Activated CD8-positive, alpha-beta memory T cell treated with anti-CD3 and anti-CD28 coated beads for 1 hour (primary cell): ENCODE results near the gene AMIGO2.
"Not testable (repeated sequence)": the region's sequence is repeated elsewhere in the genome, so short reads cannot be mapped to it uniquely, and the experiment has no call there.

Experiments
- DNase-seq, 2 donors: peaks; one replicate each; pipeline ENCODE4 v3.0.0-alpha.2; 2020; ENCODE audit warnings: low read depth in 1 of 2; ENCODE audit errors: extremely low read depth in 1 of 2

AMIGO2 gene

DNA sequence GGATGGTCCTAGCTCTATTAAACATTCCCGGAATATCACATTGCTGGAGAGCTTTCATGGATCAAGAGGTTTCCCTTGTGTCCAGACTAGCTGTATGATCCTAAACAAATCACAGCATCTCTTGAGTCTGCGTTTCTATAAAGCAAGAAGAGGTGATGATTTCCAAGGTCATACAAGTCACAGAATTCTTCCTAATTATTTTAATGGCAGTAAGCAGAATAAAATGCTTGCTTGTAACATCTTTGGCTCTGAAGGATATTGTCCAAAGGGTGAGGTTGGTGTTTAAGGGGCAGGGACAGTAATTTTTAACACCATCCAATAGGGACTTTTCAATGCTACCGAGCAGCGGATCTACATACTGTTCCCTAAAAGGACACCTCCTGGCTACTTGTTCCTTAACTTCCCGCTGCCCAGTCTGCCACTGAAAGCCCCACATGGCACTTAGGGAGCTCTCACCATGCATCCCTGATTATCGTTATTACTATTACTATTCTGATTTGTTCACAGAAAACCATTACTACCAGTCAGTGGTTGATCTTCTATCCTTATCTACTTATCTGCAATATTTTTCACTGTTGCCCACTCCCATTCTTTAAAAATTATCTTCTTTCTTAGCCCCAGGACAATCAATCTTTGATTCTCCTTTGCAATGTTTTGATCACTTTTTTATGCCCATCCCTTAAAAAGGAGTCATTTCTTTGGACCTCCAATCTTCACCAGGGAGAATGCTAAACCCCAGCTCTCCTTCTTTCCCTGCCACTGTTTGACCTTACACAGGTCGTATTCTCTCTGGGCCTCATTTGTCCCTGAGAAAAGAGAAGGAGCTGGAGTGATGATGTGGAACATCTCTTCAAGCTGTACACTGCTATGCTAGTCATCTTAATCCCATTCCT is 4.3 kb downstream of the AMIGO2 start:
- DNase-seq: no peak

GRCh38 chr12:47074757-47075156 is 5.0 kb downstream of the AMIGO2 start:
- DNase-seq: no peak

DNA sequence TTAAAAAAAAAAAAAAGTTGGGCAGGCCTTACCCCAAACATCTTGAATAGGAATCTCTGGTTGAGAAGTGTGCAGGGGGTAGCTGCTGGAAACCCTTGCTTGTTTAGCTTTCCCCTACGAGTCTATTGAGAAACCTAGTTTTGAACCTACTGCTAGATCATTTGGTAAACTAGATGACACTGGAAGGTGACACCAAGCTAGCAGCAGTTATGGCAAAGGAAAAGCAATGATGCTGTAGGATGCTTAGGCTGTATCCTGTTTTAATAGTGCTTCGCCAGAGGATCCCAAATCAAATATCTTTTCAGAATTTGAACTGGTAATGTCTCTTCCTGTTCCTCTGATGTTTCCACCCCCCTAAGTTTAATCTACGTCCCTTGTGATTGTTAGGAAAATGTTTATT is 5.8 kb downstream of the AMIGO2 start:
- DNase-seq: no peak

- no peak for DNase-seq
Measured at GRCh38 chr12:47071241-47071852, 8.4 kb downstream of the AMIGO2 start.

GRCh38 chr12:47070310-47070709 is 9.4 kb downstream of the AMIGO2 start:
- no peak for DNase-seq

GRCh38 chr12:47068539-47068938 is 11.2 kb downstream of the AMIGO2 start:
- DNase-seq: no peak

GRCh38 chr12:47067771-47068431 is 11.9 kb downstream of the AMIGO2 start:
- no peak for DNase-seq

- DNase-seq: no peak
Measured at GRCh38 chr12:47067176-47067575, 12.6 kb downstream of the AMIGO2 start.

DNA sequence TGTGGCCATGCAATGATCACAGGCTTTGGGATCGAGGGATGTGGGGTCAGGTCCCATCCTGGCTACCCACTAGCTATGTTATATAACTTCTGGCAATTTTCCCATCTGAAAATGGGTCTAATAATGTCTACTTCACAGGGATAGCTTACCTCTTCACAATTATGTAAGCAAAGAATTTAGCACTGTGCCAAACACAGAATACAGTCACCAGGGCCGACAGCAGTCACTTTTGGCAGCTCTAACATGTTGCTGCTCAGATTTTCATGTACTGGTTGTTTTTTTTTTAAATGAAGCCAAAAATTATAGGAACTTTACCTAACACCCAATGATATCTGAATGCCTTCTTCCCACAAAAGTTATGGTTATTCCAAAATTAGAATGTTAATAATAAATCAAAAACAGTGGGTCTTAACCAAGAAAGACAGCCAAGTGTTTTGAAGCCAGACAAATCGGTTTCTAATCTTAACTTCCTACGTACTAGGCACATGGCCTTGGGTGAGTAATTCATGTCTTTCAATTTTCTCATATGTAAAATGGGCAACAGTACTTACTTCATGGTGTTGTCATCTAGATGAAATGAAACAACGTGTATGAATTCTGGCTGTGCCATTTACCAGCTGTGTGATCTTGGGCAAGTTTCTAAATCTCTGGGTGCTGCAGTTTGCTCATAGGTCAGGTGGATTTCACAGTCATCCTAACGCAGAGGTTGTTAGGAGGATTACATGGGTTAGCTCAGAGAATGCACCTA is 13.3 kb downstream of the AMIGO2 start:
- DNase-seq: no peak

- no peak for DNase-seq
Measured at GRCh38 chr12:47065546-47065945, 14.2 kb downstream of the AMIGO2 start.

DNA sequence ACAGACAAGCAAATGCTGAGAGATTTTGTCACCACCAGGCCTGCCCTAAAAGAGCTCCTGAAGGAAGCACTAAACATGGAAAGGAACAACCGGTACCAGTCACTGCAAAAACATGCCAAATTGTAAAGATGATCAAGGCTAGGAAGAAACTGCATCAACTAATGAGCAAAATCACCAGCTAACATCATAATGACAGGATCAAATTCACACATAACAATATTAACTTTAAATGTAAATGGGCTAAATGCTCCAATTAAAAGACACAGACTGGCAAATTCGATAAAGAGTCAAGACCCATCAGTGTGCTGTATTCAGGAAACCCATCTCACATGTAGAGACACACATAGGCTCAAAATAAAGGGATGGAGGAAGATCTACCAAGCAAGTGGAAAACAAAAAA is 21.1 kb downstream of the AMIGO2 start:
- DNase-seq: not testable (repeated sequence)

DNA sequence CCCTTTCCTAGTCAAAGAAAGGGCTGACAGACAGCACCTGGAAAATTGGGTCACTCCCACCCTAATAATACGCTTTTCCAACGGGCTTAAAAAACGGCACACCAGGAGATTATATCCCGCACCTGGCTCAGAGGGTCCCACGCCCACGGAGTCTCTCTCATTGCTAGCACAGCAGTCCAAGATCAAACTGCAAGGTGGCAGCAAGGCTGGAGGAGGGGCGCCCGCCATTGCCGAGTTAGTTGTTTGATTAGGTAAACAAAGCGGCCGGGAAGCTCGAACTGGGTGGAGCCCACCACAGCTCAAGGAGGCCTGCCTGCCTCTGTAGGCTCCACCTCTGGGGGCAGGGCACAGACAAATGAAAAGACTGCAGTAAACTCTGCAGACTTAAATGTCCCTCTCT is 22.8 kb downstream of the AMIGO2 start:
- not testable (repeated sequence) for DNase-seq

- not testable (repeated sequence) for DNase-seq
Measured at GRCh38 chr12:47055856-47056255, 23.9 kb downstream of the AMIGO2 start.

GRCh38 chr12:47054659-47055058 is 25.1 kb downstream of the AMIGO2 start:
- DNase-seq: no peak

GRCh38 chr12:47053961-47054360 is 25.8 kb downstream of the AMIGO2 start:
- DNase-seq: no peak

GRCh38 chr12:47052274-47052673 is 27.5 kb downstream of the AMIGO2 start:
- no peak for DNase-seq

GRCh38 chr12:47051291-47051690 is 28.5 kb downstream of the AMIGO2 start:
- DNase-seq: not testable (repeated sequence)

- DNase-seq: no peak
Measured at GRCh38 chr12:47048541-47048940, 31.2 kb downstream of the AMIGO2 start.

- no peak for DNase-seq
Measured at GRCh38 chr12:47041327-47041726, 38.4 kb downstream of the AMIGO2 start.

- no peak for DNase-seq
Measured at GRCh38 chr12:47039756-47040155, 40.0 kb downstream of the AMIGO2 start.

DNA sequence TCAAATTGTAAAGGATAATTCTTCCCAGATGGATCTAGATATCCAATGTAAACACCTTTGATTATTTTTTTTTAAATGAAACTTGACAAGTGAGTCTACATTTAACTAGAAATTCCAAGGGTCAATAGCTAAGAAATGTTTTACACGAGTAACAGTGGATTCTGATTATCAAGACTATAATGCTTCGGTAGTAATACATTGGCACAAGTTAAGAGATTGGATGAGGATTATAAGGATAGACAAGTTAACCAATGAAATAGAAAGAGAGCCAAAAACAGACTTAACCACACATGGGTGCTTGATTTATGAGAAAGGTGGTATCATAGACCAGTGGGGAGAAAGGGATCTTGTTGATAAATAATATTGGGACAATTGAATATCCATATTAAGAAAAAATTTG is 40.7 kb downstream of the AMIGO2 start:
- DNase-seq: no peak
